Kidney epithelial cell (primary cell): ENCODE data around the gene CAPN9. TPM values are rescaled to one million over a fixed set of nuclear protein-coding genes. Genes with fewer than 3 reads are reported as not detected.
"Not testable (repeated sequence)": the region's sequence is repeated elsewhere in the genome, so short reads cannot be mapped to it uniquely, and the experiment has no call there.

Source experiments
- DNase-seq: peaks from one replicate; pipeline ENCODE4 v3.0.0-alpha.2; 2010; ENCODE audit warnings: low read depth
- H3K27me3 ChIP-seq: 2 replicates; pipeline ENCODE4 v1.6.0; 2011; ENCODE audit warnings: low read length; ENCODE audit not compliant: control insufficient read depth, insufficient read depth
- H3K36me3 ChIP-seq: 2 replicates; pipeline ENCODE4 v1.5.1; 2011; ENCODE audit warnings: low read length; ENCODE audit not compliant: control insufficient read depth, insufficient read depth
- H3K4me3 ChIP-seq: 2 replicates; pipeline ENCODE4 v1.5.1; 2011; ENCODE audit warnings: low read depth, mild to moderate bottlenecking, control low read depth, low read length
- CTCF ChIP-seq: IDR thresholded peaks from 2 replicates; pipeline ENCODE4 v1.5.1; 2011; ENCODE audit warnings: mild to moderate bottlenecking, moderate library complexity, low read length, control low read depth, inconsistent platforms; ENCODE audit not compliant: insufficient read depth, poor library complexity, severe bottlenecking
- total RNA-seq: library from RNA; depleted of rRNA; stranded (reverse); fragments of >200 nt; gene quantifications from 2 replicates; pipeline ENCODE4 v1.2.3, GENCODE V29; 2015

CAPN9 gene
- 0.04 TPM in 1 of 2 replicates, not detected in the other for total RNA-seq

- peaks cover 3% of the 10 kb centered on the region for H3K27me3 ChIP-seq
- no peaks in the 10 kb centered on the region for H3K36me3 ChIP-seq
- TF ChIP-seq CTCF: no peak
- DNase-seq: no peak
- H3K4me3 ChIP-seq: no peak within 1 kb of the TSS
Measured at GRCh38 chr1:230747127-230747730, at the start of gene CAPN9. Gene CAPN9 (plus strand): TSS chr1:230747388. CDS start chr1:230747497, 109 bp downstream.

- DNase-seq: no peak
- Histone ChIP-seq H3K27me3 (no peaks in the 10 kb centered on the region), H3K4me3 (no peak overlapping the region), H3K36me3 (no peaks in the 10 kb centered on the region)
- TF ChIP-seq CTCF: no peak
Measured at GRCh38 chr1:230698130-230698529, 49.1 kb upstream of the CAPN9 start.

- not testable (repeated sequence) for H3K27me3 ChIP-seq, H3K36me3 ChIP-seq, H3K4me3 ChIP-seq, DNase-seq
Measured at GRCh38 chr1:230698964-230699363, 48.2 kb upstream of the CAPN9 start.

GRCh38 chr1:230699716-230700115 is 47.5 kb upstream of the CAPN9 start:
- Histone ChIP-seq H3K4me3 (no peak overlapping the region), H3K27me3 (no peaks in the 10 kb centered on the region), H3K36me3 (no peaks in the 10 kb centered on the region)
- TF ChIP-seq CTCF: no peak
- DNase-seq: no peak

GRCh38 chr1:230700132-230700531 is 47.1 kb upstream of the CAPN9 start:
- no peaks in the 10 kb centered on the region for H3K36me3 ChIP-seq
- H3K27me3 ChIP-seq: no peaks in the 10 kb centered on the region
- no peak for DNase-seq
- no peak overlapping the region for H3K4me3 ChIP-seq
- TF ChIP-seq CTCF: no peak

GRCh38 chr1:230701434-230701833 is 45.8 kb upstream of the CAPN9 start:
- Histone ChIP-seq H3K27me3 (no peaks in the 10 kb centered on the region), H3K4me3 (no peak overlapping the region), H3K36me3 (no peaks in the 10 kb centered on the region)
- no peak for TF ChIP-seq CTCF
- no peak for DNase-seq
